ENCODE data around the gene COP1. TPM values are rescaled to one million over a fixed set of nuclear protein-coding genes. Genes with fewer than 3 reads are reported as not detected.

COP1 gene
- total and polyA plus RNA-seq, 8 donors = 12.3 to 33.1 (median 20.5) TPM

- 33 to 38% methylated on average over 4 of the region's 4 CpGs for WGBS, 2 donors
- intact Hi-C loops (cut with DNase I) = no loop called here
- no peak for ATAC-seq
- no peak for FAIRE-seq
- H3K4me3 ChIP-seq = no peak overlapping the region
- no peaks in the 10 kb centered on the region for H3K9me3 ChIP-seq
- no peak for DNase-seq
- no peak overlapping the region for H3K27ac ChIP-seq
- H3K4me1 ChIP-seq = peaks cover 0 to 16% (median 13%) of the 10 kb centered on the region in 3 donors
- no peaks in the 10 kb centered on the region for H3K27me3 ChIP-seq
- no peak for TF ChIP-seq CTCF (IDR thresholded peaks at IDR 0.05)
- peaks cover 0 to 3% (median 0%) of the 10 kb centered on the region in 3 donors for H3K36me3 ChIP-seq
Measured at GRCh38 chr1:176149939-176150807, 56.9 kb downstream of the COP1 start.

GRCh38 chr1:176144526-176144925 is 62.6 kb downstream of the COP1 start:
- WGBS, 2 donors = 97 to 99% methylated on average over 2 of the region's 2 CpGs
- no peak for TF ChIP-seq CTCF (IDR thresholded peaks at IDR 0.05)
- FAIRE-seq (no peak), DNase-seq (no peak), ATAC-seq (no peak)
- intact Hi-C loops (cut with DNase I) = no loop called here
- no peak overlapping the region for H3K4me3 ChIP-seq
- no peak overlapping the region for H3K27ac ChIP-seq
- peaks cover 0 to 5% (median 1%) of the 10 kb centered on the region in 3 donors for H3K4me1 ChIP-seq
- no peaks in the 10 kb centered on the region for H3K27me3 ChIP-seq
- no peaks in the 10 kb centered on the region for H3K9me3 ChIP-seq
- H3K36me3 ChIP-seq = no peaks in the 10 kb centered on the region

GRCh38 chr1:176142973-176143372 is 64.1 kb downstream of the COP1 start:
- Histone ChIP-seq H3K4me3 (no peak overlapping the region), H3K27me3 (no peaks in the 10 kb centered on the region), H3K27ac (no peak overlapping the region), H3K36me3 (no peaks in the 10 kb centered on the region), H3K9me3 (no peaks in the 10 kb centered on the region), H3K4me1 (no peaks in the 10 kb centered on the region)
- no peak for TF ChIP-seq CTCF (IDR thresholded peaks at IDR 0.05)
- DNase-seq (no peak), FAIRE-seq (no peak), ATAC-seq (no peak)
- 90 to 98% methylated on average over 3 of the region's 3 CpGs for WGBS, 2 donors
- intact Hi-C loops (cut with DNase I) = no loop called here

GRCh38 chr1:176141449-176141848 is 65.6 kb downstream of the COP1 start:
- Histone ChIP-seq H3K9me3 (no peaks in the 10 kb centered on the region), H3K36me3 (no peaks in the 10 kb centered on the region), H3K27me3 (no peaks in the 10 kb centered on the region), H3K27ac (no peak overlapping the region), H3K4me3 (no peak overlapping the region), H3K4me1 (peaks cover 0 to 9% (median 5%) of the 10 kb centered on the region in 3 donors)
- FAIRE-seq (no peak), DNase-seq (no peak), ATAC-seq (no peak)
- no peak for TF ChIP-seq CTCF (IDR thresholded peaks at IDR 0.05)
- intact Hi-C loops (cut with DNase I) = no loop called here
- 95 to 100% methylated on average over 1 of the region's 1 CpG for WGBS, 2 donors

- no peaks in the 10 kb centered on the region for H3K9me3 ChIP-seq
- H3K4me3 ChIP-seq = no peak overlapping the region
- H3K27me3 ChIP-seq = no peaks in the 10 kb centered on the region
- FAIRE-seq (no peak), DNase-seq (no peak), ATAC-seq (no peak)
- H3K36me3 ChIP-seq = no peaks in the 10 kb centered on the region
- intact Hi-C loops (cut with DNase I) = no loop called here
- 39 to 41% methylated on average over 3 of the region's 3 CpGs for WGBS, 2 donors
- peaks cover 0 to 11% (median 5%) of the 10 kb centered on the region in 3 donors for H3K4me1 ChIP-seq
- no peak overlapping the region for H3K27ac ChIP-seq
- TF ChIP-seq CTCF (IDR thresholded peaks at IDR 0.05) = no peak
Measured at GRCh38 chr1:176136891-176137290, 70.2 kb downstream of the COP1 start.
